PC-9 (cell line): Measurements from ENCODE around the gene AEBP1. TPM values are rescaled to one million over a fixed set of nuclear protein-coding genes. Genes with fewer than 3 reads are reported as not detected.

Experiments
- BruUV-seq: library from RNA; stranded (reverse); fragments of 400-500 nt; replicated peaks from 2 replicates; lab custom pipeline; 2021; lab: Mats Ljungman, UMichigan
- CTCF ChIA-PET: fragments of 300-600 bp; sonication (Branson Sonifier 250); formaldehyde crosslinking; loops from one replicate; lab custom pipeline; 2022; ENCODE audit warnings: antibody characterized with exemption; lab: Charles Lee
- POLR2A ChIA-PET: fragments of 300-600 bp; sonication (Branson Sonifier 250); formaldehyde crosslinking; loops from one replicate; lab custom pipeline; 2022; ENCODE audit warnings: antibody characterized with exemption; ENCODE audit not compliant: unreplicated experiment; lab: Charles Lee
- DNase-seq, 2 experiments: peaks; one replicate each; pipeline versions ENCODE4 v3.0.0 to v3.0.0-alpha.2; 2015 to 2022; ENCODE audit warnings: mixed read lengths in 1 of 2
- H2AFZ ChIP-seq: fragments of 200-600 bp; sonication (generic); 2 replicates; pipeline ENCODE4 v1.8.1; 2017; ENCODE audit warnings: antibody characterized with exemption
- H3F3A ChIP-seq: fragments of 200-600 bp; sonication (generic); 2 replicates; pipeline ENCODE4 v1.8.1; 2017; ENCODE audit warnings: antibody characterized with exemption, mild to moderate bottlenecking, low read depth; ENCODE audit not compliant: insufficient read depth
- H3K27ac ChIP-seq: fragments of 200-600 bp; sonication (generic); 2 replicates; pipeline ENCODE4 v1.6.1; 2016; ENCODE audit warnings: mixed run types
- H3K27me3 ChIP-seq: fragments of 200-600 bp; sonication (generic); 2 replicates; pipeline ENCODE4 v1.6.1; 2016; ENCODE audit warnings: low read depth, mixed run types; ENCODE audit not compliant: insufficient read depth
- H3K36me3 ChIP-seq: fragments of 200-600 bp; sonication (generic); 2 replicates; pipeline ENCODE4 v1.6.1; 2016; ENCODE audit warnings: low read depth, mixed run types
- H3K4me1 ChIP-seq: fragments of 200-600 bp; sonication (generic); replicated peaks from 2 replicates; pipeline ENCODE4 v1.6.1; 2016; ENCODE audit warnings: mixed run types; ENCODE audit not compliant: insufficient read depth
- H3K4me2 ChIP-seq: fragments of 200-600 bp; sonication (generic); 2 replicates; pipeline ENCODE4 v1.6.1; 2017; ENCODE audit warnings: mixed run types
- H3K4me3 ChIP-seq: fragments of 200-600 bp; sonication (generic); 2 replicates; pipeline ENCODE4 v1.6.1; 2016; ENCODE audit warnings: mixed run types
- H3K79me2 ChIP-seq: fragments of 200-600 bp; sonication (generic); 2 replicates; pipeline ENCODE4 v1.6.1; 2017; ENCODE audit warnings: low read depth, mixed run types
- H3K9me2 ChIP-seq: fragments of 200-600 bp; sonication (generic); 2 replicates; pipeline ENCODE4 v1.8.1; 2017; ENCODE audit warnings: mild to moderate bottlenecking; ENCODE audit not compliant: insufficient read depth
- H3K9me3 ChIP-seq: fragments of 200-600 bp; sonication (generic); 2 replicates; pipeline ENCODE4 v1.8.1; 2016; ENCODE audit warnings: low read depth; ENCODE audit not compliant: insufficient read depth
- H4K20me1 ChIP-seq: fragments of 200-600 bp; sonication (generic); 2 replicates; pipeline ENCODE4 v1.8.1; 2017; ENCODE audit not compliant: insufficient read depth
- CTCF ChIP-seq: fragments of 200-600 bp; sonication (generic); conservative IDR thresholded peaks from 2 replicates; pipeline ENCODE4 v1.6.1; 2017; ENCODE audit warnings: mixed run types, antibody characterized with exemption, mild to moderate bottlenecking, moderate library complexity
- EZH2 ChIP-seq: fragments of 200-600 bp; sonication (generic); IDR thresholded peaks from 2 replicates; pipeline ENCODE4 v1.8.0; 2017; ENCODE audit warnings: antibody characterized with exemption, low read depth
- intact Hi-C: fragments of 100-400 bp; cut with micrococcal nuclease; formaldehyde crosslinking; loops from one replicate; pipeline ENCODE4 v1.10.0; 2022; ENCODE audit not compliant: unreplicated experiment
- total RNA-seq: library from RNA; stranded (reverse); gene quantifications from 2 replicates; pipeline ENCODE4 v1.2.3, GENCODE V29; 2021

Gene AEBP1
- total RNA-seq, 1 experiment from 2014 or later, result 0.33 TPM

GRCh38 chr7:44099669-44100068, 4.5 kb upstream of the AEBP1 start:
- Histone ChIP-seq H3K9me2 (no peaks in the 10 kb centered on the region), H4K20me1 (no peaks in the 10 kb centered on the region), H3K4me3 (no peak overlapping the region), H3K9me3 (no peaks in the 10 kb centered on the region), H3K79me2 (no peaks in the 10 kb centered on the region), H3K36me3 (no peaks in the 10 kb centered on the region), H3K4me1 (no peaks in the 10 kb centered on the region), H3K27me3 (no peaks in the 10 kb centered on the region), H3F3A (no peaks in the 10 kb centered on the region), H3K27ac (no peak overlapping the region), H3K4me2 (no peak overlapping the region), H2AFZ (no peak overlapping the region)
- no peak for DNase-seq
- no peak for TF ChIP-seq CTCF
- no peak for TF ChIP-seq EZH2
- CTCF ChIA-PET, result interaction anchor here (0.5 to 0.6 kb wide), 2 partner anchors 173 to 355 kb away, joined by 3 to 17 read pairs; partner anchors contain the start of gene UBE2D4
- intact Hi-C loops, result no loop called here
- POLR2A ChIA-PET, result no interaction called here
- no TSS peak for BruUV-seq

GRCh38 chr7:44100458-44101302, 3.5 kb upstream of the AEBP1 start:
- ChIA-PET POLR2A (no interaction called here), CTCF (no interaction called here)
- BruUV-seq, result no TSS peak
- H3K27me3 ChIP-seq, result no peaks in the 10 kb centered on the region
- H3K4me3 ChIP-seq, result no peak overlapping the region
- H3K79me2 ChIP-seq, result no peaks in the 10 kb centered on the region
- no peaks in the 10 kb centered on the region for H4K20me1 ChIP-seq
- no peaks in the 10 kb centered on the region for H3K9me2 ChIP-seq
- TF ChIP-seq EZH2 (no peak), CTCF (no peak)
- H3K9me3 ChIP-seq, result no peaks in the 10 kb centered on the region
- DNase-seq, result no peak
- 0 out of 2 replicates have a peak, but pooled peaks cover 7% of the 10 kb centered on the region for H3K4me1 ChIP-seq
- no peaks in the 10 kb centered on the region for H3K36me3 ChIP-seq
- H3K4me2 ChIP-seq, result no peak overlapping the region
- peaks cover 2% of the 10 kb centered on the region; the same call in 1 of the 2 replicates for H3F3A ChIP-seq
- no peak overlapping the region for H3K27ac ChIP-seq
- intact Hi-C loops, result no loop called here
- H2AFZ ChIP-seq, result peak overlapping the region; percentile 34; the same call in 1 of the 2 replicates

GRCh38 chr7:44101303-44101965, 2.7 kb upstream of the AEBP1 start:
- H3K79me2 ChIP-seq, result no peaks in the 10 kb centered on the region
- H3K36me3 ChIP-seq, result no peaks in the 10 kb centered on the region
- POLR2A ChIA-PET, result no interaction called here
- no peak overlapping the region for H2AFZ ChIP-seq
- CTCF ChIA-PET, result no interaction called here
- H3K4me1 ChIP-seq, result 0 out of 2 replicates have a peak, but pooled peaks cover 7% of the 10 kb centered on the region
- H3K4me3 ChIP-seq, result no peak overlapping the region
- no TSS peak for BruUV-seq
- TF ChIP-seq EZH2 (no peak), CTCF (no peak)
- intact Hi-C loops, result no loop called here
- no peaks in the 10 kb centered on the region for H3K9me3 ChIP-seq
- DNase-seq, result no peak
- no peaks in the 10 kb centered on the region for H4K20me1 ChIP-seq
- no peaks in the 10 kb centered on the region for H3K27me3 ChIP-seq
- no peak overlapping the region for H3K27ac ChIP-seq
- no peak overlapping the region for H3K4me2 ChIP-seq
- H3K9me2 ChIP-seq, result no peaks in the 10 kb centered on the region
- peaks cover 5% of the 10 kb centered on the region; the same call in 1 of the 2 replicates for H3F3A ChIP-seq
